ENCODE measurements around the gene ATG16L1. TPM values are rescaled to one million over a fixed set of nuclear protein-coding genes. Genes with fewer than 3 reads are reported as not detected.
A peak's percentile ranks its signal among the peaks of the same experiment; 100 is the strongest.

The ATG16L1 gene
- total RNA-seq (100 to 1,000 TPM in 1 of 5 experiments, 10 to 100 TPM in 4; 61.7 to 115 (median 83.3) TPM), polyA plus RNA-seq (10 to 100 TPM; 16.0 to 21.9 TPM), total RNA-seq (162 reads per million, percentile 91 among the genes with 10 or more reads in this experiment)

DNA sequence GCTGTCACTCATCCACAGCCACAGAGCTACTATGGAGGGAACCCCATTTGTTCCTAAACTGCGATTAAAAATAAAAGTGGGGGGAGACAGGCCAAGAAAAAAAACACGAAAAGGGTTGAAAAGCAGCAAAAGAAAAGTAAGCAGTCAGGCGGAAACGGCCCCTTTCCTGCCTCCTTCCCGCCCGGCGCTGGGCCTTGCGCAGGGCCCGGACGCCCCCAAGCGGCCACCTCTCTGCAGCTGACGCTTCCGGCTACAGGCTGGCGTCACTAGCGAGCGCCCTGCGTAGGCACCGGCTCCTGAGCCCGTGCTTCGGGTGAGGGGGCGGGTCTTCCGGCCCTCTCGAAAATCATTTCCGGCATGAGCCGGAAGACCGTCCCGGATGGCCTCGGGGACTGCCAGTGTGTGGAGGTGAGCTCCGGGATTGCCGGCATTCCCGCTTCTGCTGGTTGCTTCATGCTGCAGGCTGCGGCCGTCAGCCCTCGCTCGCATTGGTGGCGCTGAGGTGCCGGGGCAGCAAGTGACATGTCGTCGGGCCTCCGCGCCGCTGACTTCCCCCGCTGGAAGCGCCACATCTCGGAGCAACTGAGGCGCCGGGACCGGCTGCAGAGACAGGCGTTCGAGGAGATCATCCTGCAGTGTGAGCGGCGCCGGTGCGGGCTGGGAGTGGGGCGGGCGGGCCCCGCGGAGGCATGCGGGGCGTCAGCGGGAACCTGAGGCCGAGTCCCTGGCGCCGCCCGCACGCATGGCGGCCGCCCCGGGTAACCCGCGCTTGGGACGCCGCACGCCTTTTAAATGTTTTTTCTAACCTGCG, at the start of gene ATG16L1:
ATG16L1 (plus strand) TSS at position 368 of the 811 bp plus-strand sequence; CDS start at position 523, 155 bp downstream.
- DNase-seq (peak; percentile 85 to 96 (median 95)), ATAC-seq (peak; percentile 99)
- Histone ChIP-seq H3K27me3 (ENCODE audit: control insufficient read depth in 2 of 2, insufficient read depth in 2 of 2, low read length in 2 of 2) (no peaks in the 10 kb centered on the region), H3K4me3 (ENCODE audit: low read length) (peak within 1 kb of the TSS; percentile 80), H3K27ac (ENCODE audit: low read depth, low read length) (peak within 1 kb of the TSS; percentile 81), H3K4me1 (ENCODE audit: control insufficient read depth in 2 of 2, insufficient read depth in 2 of 2, low read length in 2 of 2) (peaks cover 36 to 50% of the 10 kb centered on the region in 2 donors), H3K36me3 (ENCODE audit: control insufficient read depth in 2 of 3, insufficient read depth in 3 of 3, low read length in 3 of 3) (peaks cover 0 to 20% (median 0%) of the 10 kb centered on the region in 3 experiments), H3K9me3 (ENCODE audit: control insufficient read depth in 2 of 3, low read length in 3 of 3) (no peaks in the 10 kb centered on the region)
- CTCF ChIA-PET, result interaction anchor here (0.6 to 2.7 kb wide), 14 partner anchors 12 to 706 kb away, joined by 3 to 13 read pairs (median 4); no protein-coding TSS in a partner anchor
- Mint-ChIP-seq H3K9me3 (no peaks in the 10 kb centered on the region), H3K27ac (peak within 1 kb of the TSS; percentile 89 to 98 (median 93)), H3K4me1 (peaks cover 47 to 81% (median 74%) of the 10 kb centered on the region in 7 donors), H3K27me3 (no peaks in the 10 kb centered on the region), H3K36me3 (peaks cover 0 to 28% (median 11%) of the 10 kb centered on the region in 5 donors), H3K4me3 (peak within 1 kb of the TSS; percentile 86 to 96 (median 92))
- POLR2A ChIA-PET, result interaction anchor here (0.6 to 6.8 kb wide), 10 partner anchors 10 to 701 kb away, joined by 3 to 46 read pairs (median 4); partner anchors contain the start of genes INPP5D and TIGD1
- intact Hi-C loops (cut with micrococcal nuclease), result loop anchor here (1.0 to 5.0 kb wide), 23 partner anchors 17 to 1789 kb away; partner anchors contain the start of genes EIF4E2 (in 2 of the 2), INPP5D (in 2 of the 2), PDE6D (in 2 of the 2) and TIGD1 (in 2 of the 2)

DNA sequence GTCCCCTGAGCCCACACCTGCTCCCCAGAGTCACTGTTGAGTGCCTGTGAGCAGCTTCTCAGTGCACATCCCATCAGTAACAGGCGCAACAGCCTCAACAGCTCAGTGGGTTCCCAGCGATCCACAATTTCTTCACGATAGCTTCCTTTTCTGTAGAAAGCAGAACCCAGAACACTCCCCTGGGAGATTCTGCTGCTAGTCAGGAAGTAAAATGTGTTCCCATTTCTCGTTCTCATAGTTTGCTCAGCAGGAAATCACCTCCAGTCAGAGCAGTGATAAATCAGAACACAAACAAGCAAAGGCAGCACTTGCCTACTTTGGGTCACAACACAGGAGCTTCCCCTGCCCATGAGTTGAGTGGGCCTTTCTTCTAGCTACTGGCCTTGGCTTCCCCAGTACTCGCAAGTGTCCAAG, 48.9 kb upstream of the ATG16L1 start:
- ChIA-PET CTCF (no interaction called here), POLR2A (interaction anchor here (0.6 to 1.6 kb wide), 2 partner anchors 40 to 137 kb away, joined by 3 read pairs; no protein-coding TSS in a partner anchor)
- H3K27ac ChIP-seq (ENCODE audit: low read depth, low read length), result no peak overlapping the region
- ATAC-seq, result peak; percentile 52
- DNase-seq, result no peak
- Mint-ChIP-seq H3K27me3 (no peaks in the 10 kb centered on the region), H3K36me3 (peaks cover 25 to 62% (median 47%) of the 10 kb centered on the region in 5 donors), H3K4me3 (no peak overlapping the region), H3K9me3 (peaks cover 0 to 21% (median 3%) of the 10 kb centered on the region in 11 donors), H3K27ac (peak overlapping the region in 2 of 9 donors; percentile 33 to 81), H3K4me1 (peaks cover 1 to 14% (median 3%) of the 10 kb centered on the region in 7 donors)
- no peak overlapping the region for H3K4me3 ChIP-seq (ENCODE audit: low read length)
- H3K27me3 ChIP-seq (ENCODE audit: control insufficient read depth in 2 of 2, insufficient read depth in 2 of 2, low read length in 2 of 2), result no peaks in the 10 kb centered on the region
- peaks cover 30 to 81% (median 38%) of the 10 kb centered on the region in 3 experiments for H3K36me3 ChIP-seq (ENCODE audit: control insufficient read depth in 2 of 3, insufficient read depth in 3 of 3, low read length in 3 of 3)
- H3K9me3 ChIP-seq (ENCODE audit: control insufficient read depth in 2 of 3, low read length in 3 of 3), result peaks cover 0 to 18% (median 0%) of the 10 kb centered on the region in 3 experiments
- intact Hi-C loops (cut with micrococcal nuclease), result no loop called here
- H3K4me1 ChIP-seq (ENCODE audit: control insufficient read depth in 2 of 2, insufficient read depth in 2 of 2, low read length in 2 of 2), result no peaks in the 10 kb centered on the region

DNA sequence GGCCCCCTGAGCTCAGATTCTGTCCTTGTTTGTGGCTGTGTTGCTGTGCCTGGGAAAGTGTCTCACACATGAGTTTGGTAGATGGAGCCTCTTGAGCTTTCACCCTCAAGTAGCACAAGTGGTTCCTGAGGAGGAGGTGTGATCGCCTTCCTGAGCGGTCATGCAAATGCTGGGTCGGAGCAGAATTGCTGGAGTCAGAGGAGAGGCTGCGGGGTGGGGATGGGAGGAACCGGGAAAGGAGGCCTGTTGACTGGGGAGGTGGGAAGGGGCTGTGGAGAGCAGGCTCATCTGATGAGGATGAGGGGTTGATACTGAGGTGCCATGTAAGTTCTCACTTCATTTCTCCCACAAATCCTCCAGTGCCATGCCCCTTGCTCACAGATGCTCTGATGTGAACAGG, 48.4 kb upstream of the ATG16L1 start:
- POLR2A ChIA-PET, result interaction anchor here (0.6 kb wide), 1 partner anchor 138 kb away, joined by 3 read pairs; no protein-coding TSS in a partner anchor
- H3K4me1 Mint-ChIP-seq, result peaks cover 3 to 14% (median 6%) of the 10 kb centered on the region in 7 donors
- intact Hi-C loops (cut with micrococcal nuclease), result no loop called here

DNA sequence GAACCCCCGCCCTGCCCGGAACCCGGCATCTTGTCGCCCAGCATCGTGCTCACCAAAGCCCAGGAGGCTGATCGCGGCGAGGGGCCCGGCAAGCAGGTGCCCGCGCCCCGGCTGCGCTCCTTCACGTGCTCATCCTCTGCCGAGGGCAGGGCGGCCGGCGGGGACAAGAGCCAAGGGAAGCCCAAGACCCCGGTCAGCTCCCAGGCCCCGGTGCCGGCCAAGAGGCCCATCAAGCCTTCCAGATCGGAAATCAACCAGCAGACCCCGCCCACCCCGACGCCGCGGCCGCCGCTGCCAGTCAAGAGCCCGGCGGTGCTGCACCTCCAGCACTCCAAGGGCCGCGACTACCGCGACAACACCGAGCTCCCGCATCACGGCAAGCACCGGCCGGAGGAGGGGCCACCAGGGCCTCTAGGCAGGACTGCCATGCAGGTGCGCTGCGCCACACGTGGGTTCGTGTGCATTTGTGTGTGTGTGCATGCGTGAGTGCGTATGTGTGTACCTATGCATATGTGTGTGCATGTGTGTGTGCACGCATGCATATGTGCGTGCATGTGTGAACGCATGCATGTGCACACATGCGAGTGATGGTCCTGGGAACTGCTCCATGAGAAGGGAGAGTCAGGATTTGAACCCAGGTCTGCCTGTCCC, 47.1 kb upstream of the ATG16L1 start:
- H3K36me3 ChIP-seq (ENCODE audit: control insufficient read depth in 2 of 3, insufficient read depth in 3 of 3, low read length in 3 of 3), result peaks cover 20 to 76% (median 31%) of the 10 kb centered on the region in 3 experiments
- DNase-seq (no peak), ATAC-seq (no peak)
- H3K27ac ChIP-seq (ENCODE audit: low read depth, low read length), result no peak overlapping the region
- H3K27me3 ChIP-seq (ENCODE audit: control insufficient read depth in 2 of 2, insufficient read depth in 2 of 2, low read length in 2 of 2), result no peaks in the 10 kb centered on the region
- peak overlapping the region in 2 of 9 donors; percentile 22 to 50 for H3K27ac Mint-ChIP-seq
- H3K9me3 Mint-ChIP-seq, result peaks cover 0 to 21% (median 3%) of the 10 kb centered on the region in 11 donors
- CTCF ChIA-PET, result no interaction called here
- peaks cover 23 to 55% (median 44%) of the 10 kb centered on the region in 5 donors for H3K36me3 Mint-ChIP-seq
- H3K4me3 Mint-ChIP-seq, result no peak overlapping the region
- POLR2A ChIA-PET, result no interaction called here
- no peak overlapping the region for H3K4me3 ChIP-seq (ENCODE audit: low read length)
- no peaks in the 10 kb centered on the region for H3K27me3 Mint-ChIP-seq
- H3K9me3 ChIP-seq (ENCODE audit: control insufficient read depth in 2 of 3, low read length in 3 of 3), result peaks cover 0 to 18% (median 0%) of the 10 kb centered on the region in 3 experiments
- H3K4me1 Mint-ChIP-seq, result peaks cover 8 to 18% (median 10%) of the 10 kb centered on the region in 7 donors
- intact Hi-C loops (cut with micrococcal nuclease), result no loop called here
- no peaks in the 10 kb centered on the region for H3K4me1 ChIP-seq (ENCODE audit: control insufficient read depth in 2 of 2, insufficient read depth in 2 of 2, low read length in 2 of 2)

More for the DNA sequence above, 48.4 kb upstream of the ATG16L1 start:
- H3K4me3 ChIP-seq (ENCODE audit: low read length), result no peak overlapping the region
- H3K27ac Mint-ChIP-seq, result peak overlapping the region in 4 of 9 donors; percentile 58 to 86 (median 77)
- no peak overlapping the region for H3K4me3 Mint-ChIP-seq
- H3K27ac ChIP-seq (ENCODE audit: low read depth, low read length), result no peak overlapping the region
- no peaks in the 10 kb centered on the region for H3K27me3 ChIP-seq (ENCODE audit: control insufficient read depth in 2 of 2, insufficient read depth in 2 of 2, low read length in 2 of 2)
- H3K9me3 Mint-ChIP-seq, result peaks cover 0 to 21% (median 3%) of the 10 kb centered on the region in 11 donors
- CTCF ChIA-PET, result no interaction called here
- ATAC-seq (no peak), DNase-seq (no peak)
- H3K4me1 ChIP-seq (ENCODE audit: control insufficient read depth in 2 of 2, insufficient read depth in 2 of 2, low read length in 2 of 2), result no peaks in the 10 kb centered on the region
- peaks cover 23 to 60% (median 44%) of the 10 kb centered on the region in 5 donors for H3K36me3 Mint-ChIP-seq
- no peaks in the 10 kb centered on the region for H3K27me3 Mint-ChIP-seq
- peaks cover 0 to 18% (median 0%) of the 10 kb centered on the region in 3 experiments for H3K9me3 ChIP-seq (ENCODE audit: control insufficient read depth in 2 of 3, low read length in 3 of 3)
- peaks cover 25 to 81% (median 33%) of the 10 kb centered on the region in 3 experiments for H3K36me3 ChIP-seq (ENCODE audit: control insufficient read depth in 2 of 3, insufficient read depth in 3 of 3, low read length in 3 of 3)

DNA sequence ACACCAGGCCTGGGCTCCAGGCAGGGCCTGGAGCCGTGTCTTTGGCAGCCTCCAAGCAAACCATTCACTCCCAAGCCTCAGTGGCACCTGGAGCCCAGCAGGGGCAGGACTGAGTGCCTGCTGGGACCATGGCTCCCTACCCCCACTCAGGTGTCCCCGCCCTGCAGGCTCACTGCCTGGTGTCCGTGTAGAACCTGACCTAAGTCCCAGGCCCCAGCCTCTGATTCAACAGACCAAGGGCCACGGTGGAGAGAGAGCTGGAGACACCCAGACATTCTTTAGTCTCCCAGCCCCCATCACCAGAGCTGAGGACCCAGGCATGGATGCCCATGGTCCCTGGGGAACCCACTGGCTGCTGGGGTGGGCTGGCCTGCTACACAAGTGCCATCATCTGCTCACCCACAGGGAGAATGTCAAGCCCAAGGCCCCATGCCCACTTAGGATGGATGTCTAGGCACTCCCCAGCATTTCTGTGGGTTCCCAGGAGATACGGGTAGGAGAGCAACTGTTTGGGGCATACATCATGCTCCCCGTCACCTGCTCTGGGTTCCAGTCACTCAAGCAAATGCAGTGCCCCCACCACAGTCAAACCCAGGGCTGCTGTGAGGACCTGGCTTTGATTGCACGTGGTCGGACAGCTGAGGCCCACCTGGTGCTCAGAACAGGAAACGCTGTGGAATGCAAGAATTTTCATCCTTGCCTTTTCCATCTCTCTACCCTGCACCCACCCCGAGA, 42.9 kb upstream of the ATG16L1 start:
- peaks cover 5 to 22% (median 10%) of the 10 kb centered on the region in 7 donors for H3K4me1 Mint-ChIP-seq
- ATAC-seq (no peak), DNase-seq (no peak)
- H3K9me3 Mint-ChIP-seq, result peaks cover 0 to 2% (median 0%) of the 10 kb centered on the region in 11 donors
- Histone ChIP-seq H3K4me1 (ENCODE audit: control insufficient read depth in 2 of 2, insufficient read depth in 2 of 2, low read length in 2 of 2) (no peaks in the 10 kb centered on the region), H3K27ac (ENCODE audit: low read depth, low read length) (no peak overlapping the region), H3K9me3 (ENCODE audit: control insufficient read depth in 2 of 3, low read length in 3 of 3) (no peaks in the 10 kb centered on the region), H3K27me3 (ENCODE audit: control insufficient read depth in 2 of 2, insufficient read depth in 2 of 2, low read length in 2 of 2) (no peaks in the 10 kb centered on the region), H3K4me3 (ENCODE audit: low read length) (no peak overlapping the region), H3K36me3 (ENCODE audit: control insufficient read depth in 2 of 3, insufficient read depth in 3 of 3, low read length in 3 of 3) (peaks cover 0 to 40% (median 8%) of the 10 kb centered on the region in 3 experiments)
- CTCF ChIA-PET, result no interaction called here
- POLR2A ChIA-PET, result interaction anchor here (0.7 kb wide), 1 partner anchor 42 kb away, joined by 3 read pairs; no protein-coding TSS in a partner anchor
- intact Hi-C loops (cut with micrococcal nuclease), result loop anchor here in 1 of 2 donors (5.0 kb wide), 1 partner anchor 44 kb away; the partner anchor contains the start of gene ATG16L1
- peak overlapping the region in 8 of 9 donors; percentile 4 to 89 (median 74) for H3K27ac Mint-ChIP-seq
- no peaks in the 10 kb centered on the region for H3K27me3 Mint-ChIP-seq
- H3K36me3 Mint-ChIP-seq, result peaks cover 0 to 32% (median 15%) of the 10 kb centered on the region in 5 donors
- no peak overlapping the region for H3K4me3 Mint-ChIP-seq
